ENCODE results near the gene PODXL2.

The PODXL2 gene

GRCh38 chr3:127686512-127686894 lies 57.5 kb downstream of the PODXL2 start:
- Histone ChIP-seq H3K79me2 (ENCODE audit: control insufficient read depth, insufficient read depth, low read length) (no peaks in the 10 kb centered on the region), H3K4me1 (ENCODE audit: control insufficient read depth, low read depth, low read length) (peaks cover 2% of the 10 kb centered on the region), H4K8ac (ENCODE audit: low read depth, low read length) (no peak overlapping the region), H4K5ac (ENCODE audit: low read length) (no peak overlapping the region), H3K4me2 (ENCODE audit: low read length) (no peak overlapping the region), H3K79me1 (ENCODE audit: low read length) (no peaks in the 10 kb centered on the region), H3K23ac (ENCODE audit: low read length) (no peak overlapping the region), H2AK5ac (ENCODE audit: low read length) (no peak overlapping the region), H3K56ac (ENCODE audit: low read length) (no peak overlapping the region), H2BK120ac (ENCODE audit: low read depth, low read length) (no peak overlapping the region), H3K27me3 (ENCODE audit: insufficient read depth, low read length, poor library complexity) (no peaks in the 10 kb centered on the region), H3K4me3 (ENCODE audit: low read length) (no peak overlapping the region), H3K18ac (ENCODE audit: low read length) (no peak overlapping the region), H2BK5ac (ENCODE audit: low read length) (no peak overlapping the region), H2BK15ac (replicated peaks; ENCODE audit: low read depth) (no peak overlapping the region), H3K36me3 (ENCODE audit: control insufficient read depth, insufficient read depth, low read length) (no peaks in the 10 kb centered on the region), H3K9ac (ENCODE audit: low read length) (no peak overlapping the region), H3K27ac (ENCODE audit: low read depth, low read length) (no peak overlapping the region), H3K4ac (ENCODE audit: low read depth, low read length) (no peak overlapping the region)
- DNase-seq, result no peak

- H3K23ac ChIP-seq (ENCODE audit: low read length), result no peak overlapping the region
- H4K5ac ChIP-seq (ENCODE audit: low read length), result no peak overlapping the region
- H3K4ac ChIP-seq (ENCODE audit: low read depth, low read length), result no peak overlapping the region
- H2AK5ac ChIP-seq (ENCODE audit: low read length), result no peak overlapping the region
- no peaks in the 10 kb centered on the region for H3K79me1 ChIP-seq (ENCODE audit: low read length)
- H4K8ac ChIP-seq (ENCODE audit: low read depth, low read length), result no peak overlapping the region
- no peak overlapping the region for H2BK15ac ChIP-seq (replicated peaks; ENCODE audit: low read depth)
- no peak overlapping the region for H3K27ac ChIP-seq (ENCODE audit: low read depth, low read length)
- H3K18ac ChIP-seq (ENCODE audit: low read length), result no peak overlapping the region
- H2BK5ac ChIP-seq (ENCODE audit: low read length), result no peak overlapping the region
- DNase-seq, result no peak
- no peak overlapping the region for H3K56ac ChIP-seq (ENCODE audit: low read length)
- 100% methylated on average over 2 of the region's 2 CpGs for WGBS (ENCODE audit: extremely low coverage, insufficient coverage, low lambda C conversion rate)
- H3K79me2 ChIP-seq (ENCODE audit: control insufficient read depth, insufficient read depth, low read length), result no peaks in the 10 kb centered on the region
- no peak overlapping the region for H2BK120ac ChIP-seq (ENCODE audit: low read depth, low read length)
- no peaks in the 10 kb centered on the region for H3K36me3 ChIP-seq (ENCODE audit: control insufficient read depth, insufficient read depth, low read length)
- H3K4me2 ChIP-seq (ENCODE audit: low read length), result no peak overlapping the region
- H3K27me3 ChIP-seq (ENCODE audit: insufficient read depth, low read length, poor library complexity), result no peaks in the 10 kb centered on the region
- H3K9ac ChIP-seq (ENCODE audit: low read length), result no peak overlapping the region
- no peak overlapping the region for H3K4me3 ChIP-seq (ENCODE audit: low read length)
- peaks cover 2% of the 10 kb centered on the region for H3K4me1 ChIP-seq (ENCODE audit: control insufficient read depth, low read depth, low read length)
These were observed 58.3 kb downstream of the PODXL2 start for GRCh38 chr3:127687228-127687737.

DNA sequence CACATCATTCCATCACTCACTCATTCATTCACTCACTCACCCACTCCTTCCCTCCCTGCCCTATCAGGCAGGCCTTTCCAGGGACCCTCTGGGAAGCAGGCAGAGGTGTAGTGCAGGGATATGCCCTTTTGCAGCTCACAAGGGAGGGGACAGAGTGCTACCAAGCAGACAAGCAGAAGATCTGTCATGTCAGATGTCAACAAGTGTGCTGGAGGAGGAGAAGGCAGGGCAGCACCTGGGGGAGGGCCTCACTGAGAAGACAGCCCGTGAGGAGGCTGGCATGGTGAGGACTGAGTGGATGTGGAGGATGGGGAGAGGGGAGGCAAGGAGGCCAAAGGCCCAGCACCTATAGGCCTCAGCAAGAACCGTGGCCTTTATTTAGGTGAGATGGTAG lies 59.0 kb downstream of the PODXL2 start:
- H3K9ac ChIP-seq (ENCODE audit: low read length), result no peak overlapping the region
- no peak overlapping the region for H2BK15ac ChIP-seq (replicated peaks; ENCODE audit: low read depth)
- no peaks in the 10 kb centered on the region for H3K36me3 ChIP-seq (ENCODE audit: control insufficient read depth, insufficient read depth, low read length)
- H2BK5ac ChIP-seq (ENCODE audit: low read length), result no peak overlapping the region
- H3K23ac ChIP-seq (ENCODE audit: low read length), result no peak overlapping the region
- no peak overlapping the region for H4K5ac ChIP-seq (ENCODE audit: low read length)
- H4K8ac ChIP-seq (ENCODE audit: low read depth, low read length), result no peak overlapping the region
- H2BK120ac ChIP-seq (ENCODE audit: low read depth, low read length), result no peak overlapping the region
- H3K4ac ChIP-seq (ENCODE audit: low read depth, low read length), result no peak overlapping the region
- H3K27me3 ChIP-seq (ENCODE audit: insufficient read depth, low read length, poor library complexity), result no peaks in the 10 kb centered on the region
- no peak overlapping the region for H3K27ac ChIP-seq (ENCODE audit: low read depth, low read length)
- WGBS (ENCODE audit: extremely low coverage, insufficient coverage, low lambda C conversion rate), result no CpG with 5 or more reads among the region's 2 CpGs
- H3K4me1 ChIP-seq (ENCODE audit: control insufficient read depth, low read depth, low read length), result peaks cover 2% of the 10 kb centered on the region
- no peaks in the 10 kb centered on the region for H3K79me2 ChIP-seq (ENCODE audit: control insufficient read depth, insufficient read depth, low read length)
- no peak overlapping the region for H3K56ac ChIP-seq (ENCODE audit: low read length)
- no peak overlapping the region for H3K18ac ChIP-seq (ENCODE audit: low read length)
- H3K4me2 ChIP-seq (ENCODE audit: low read length), result no peak overlapping the region
- no peak overlapping the region for H3K4me3 ChIP-seq (ENCODE audit: low read length)
- no peak overlapping the region for H2AK5ac ChIP-seq (ENCODE audit: low read length)
- DNase-seq, result no peak
- no peaks in the 10 kb centered on the region for H3K79me1 ChIP-seq (ENCODE audit: low read length)

- Histone ChIP-seq H3K9ac (ENCODE audit: low read length) (no peak overlapping the region), H3K27ac (ENCODE audit: low read depth, low read length) (no peak overlapping the region), H3K4me1 (ENCODE audit: control insufficient read depth, low read depth, low read length) (peaks cover 2% of the 10 kb centered on the region), H3K79me1 (ENCODE audit: low read length) (no peaks in the 10 kb centered on the region), H4K8ac (ENCODE audit: low read depth, low read length) (no peak overlapping the region), H3K36me3 (ENCODE audit: control insufficient read depth, insufficient read depth, low read length) (no peaks in the 10 kb centered on the region), H2BK15ac (replicated peaks; ENCODE audit: low read depth) (no peak overlapping the region), H3K4me3 (ENCODE audit: low read length) (no peak overlapping the region), H2AK5ac (ENCODE audit: low read length) (no peak overlapping the region), H2BK5ac (ENCODE audit: low read length) (no peak overlapping the region), H3K4ac (ENCODE audit: low read depth, low read length) (no peak overlapping the region), H3K23ac (ENCODE audit: low read length) (no peak overlapping the region), H3K27me3 (ENCODE audit: insufficient read depth, low read length, poor library complexity) (no peaks in the 10 kb centered on the region), H3K4me2 (ENCODE audit: low read length) (no peak overlapping the region), H3K56ac (ENCODE audit: low read length) (peak overlapping the region; percentile 10), H3K18ac (ENCODE audit: low read length) (no peak overlapping the region), H2BK120ac (ENCODE audit: low read depth, low read length) (no peak overlapping the region), H3K79me2 (ENCODE audit: control insufficient read depth, insufficient read depth, low read length) (no peaks in the 10 kb centered on the region), H4K5ac (ENCODE audit: low read length) (no peak overlapping the region)
- no CpG with 5 or more reads among the region's 20 CpGs for WGBS (ENCODE audit: extremely low coverage, insufficient coverage, low lambda C conversion rate)
- no peak for DNase-seq
These were observed 59.7 kb downstream of the PODXL2 start for GRCh38 chr3:127688416-127689265.

DNA sequence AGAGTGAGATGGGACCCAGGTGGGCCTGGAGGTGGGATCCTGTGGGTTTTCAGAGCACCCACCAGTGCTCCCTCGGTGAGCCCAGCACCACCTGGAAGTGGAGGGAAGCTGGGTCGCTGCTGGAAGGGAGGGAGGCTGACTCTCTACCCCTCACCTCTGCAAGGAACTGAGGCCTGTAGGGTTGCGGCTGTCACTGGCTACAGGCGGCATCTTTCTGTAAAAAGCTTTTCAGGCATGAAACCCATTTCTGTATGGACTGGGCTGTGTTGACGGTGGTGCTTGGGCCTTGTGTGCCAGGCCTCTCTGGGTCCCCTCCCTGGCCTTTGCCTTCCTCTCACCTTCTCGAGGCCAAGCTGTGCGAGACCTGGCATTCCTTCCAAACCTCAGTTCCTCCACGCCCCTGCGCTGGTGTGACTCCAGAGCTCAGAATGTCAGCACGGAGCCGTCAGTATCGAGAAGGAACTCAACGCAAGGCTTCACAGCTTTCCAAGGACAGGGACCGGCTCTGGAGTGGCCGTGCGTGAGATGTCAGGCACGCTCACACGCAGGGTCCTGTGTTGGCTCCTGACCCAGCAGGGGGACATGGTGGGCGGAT lies 60.4 kb downstream of the PODXL2 start:
- Histone ChIP-seq H3K4me1 (ENCODE audit: control insufficient read depth, low read depth, low read length) (peaks cover 2% of the 10 kb centered on the region), H3K23ac (ENCODE audit: low read length) (peak overlapping the region; percentile 15), H2BK5ac (ENCODE audit: low read length) (no peak overlapping the region), H3K56ac (ENCODE audit: low read length) (peak overlapping the region; percentile 10), H3K4me2 (ENCODE audit: low read length) (no peak overlapping the region), H3K4me3 (ENCODE audit: low read length) (no peak overlapping the region), H3K79me1 (ENCODE audit: low read length) (no peaks in the 10 kb centered on the region), H4K8ac (ENCODE audit: low read depth, low read length) (no peak overlapping the region), H3K9ac (ENCODE audit: low read length) (no peak overlapping the region), H3K27ac (ENCODE audit: low read depth, low read length) (no peak overlapping the region), H3K36me3 (ENCODE audit: control insufficient read depth, insufficient read depth, low read length) (no peaks in the 10 kb centered on the region), H4K5ac (ENCODE audit: low read length) (no peak overlapping the region), H3K18ac (ENCODE audit: low read length) (no peak overlapping the region), H2BK120ac (ENCODE audit: low read depth, low read length) (no peak overlapping the region), H2BK15ac (replicated peaks; ENCODE audit: low read depth) (no peak overlapping the region), H3K4ac (ENCODE audit: low read depth, low read length) (no peak overlapping the region), H3K27me3 (ENCODE audit: insufficient read depth, low read length, poor library complexity) (no peaks in the 10 kb centered on the region), H3K79me2 (ENCODE audit: control insufficient read depth, insufficient read depth, low read length) (no peaks in the 10 kb centered on the region), H2AK5ac (ENCODE audit: low read length) (no peak overlapping the region)
- DNase-seq, result no peak
- WGBS (ENCODE audit: extremely low coverage, insufficient coverage, low lambda C conversion rate), result no CpG with 5 or more reads among the region's 19 CpGs

Measured in mesendoderm (in vitro differentiated cells).